ENCODE data around the gene CMYA5.

DNA sequence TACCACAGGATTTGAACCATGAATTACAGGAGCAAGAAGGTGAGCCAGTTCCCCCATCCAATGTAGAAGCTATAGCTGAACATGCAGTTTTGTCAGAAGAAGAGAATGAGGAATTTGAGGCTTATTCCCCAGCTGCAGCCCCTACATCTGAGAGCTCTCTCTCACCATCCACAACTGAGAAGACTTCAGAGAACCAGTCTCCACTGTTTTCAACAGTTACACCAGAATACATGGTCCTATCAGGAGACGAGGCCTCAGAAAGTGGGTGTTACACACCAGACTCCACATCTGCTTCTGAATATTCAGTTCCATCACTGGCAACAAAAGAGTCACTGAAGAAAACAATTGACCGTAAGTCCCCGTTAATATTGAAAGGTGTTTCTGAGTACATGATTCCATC lies 40.9 kb downstream of the CMYA5 start:
- no peak for TF ChIP-seq POLR2AphosphoS5 (IDR thresholded peaks at IDR 0.05; ENCODE audit: low read depth, low read length)
- no peak for TF ChIP-seq POLR2A (IDR thresholded peaks at IDR 0.05; ENCODE audit: low read depth, low read length)
